ENCODE measurements around the gene RDH16. TPM values are rescaled to one million over a fixed set of nuclear protein-coding genes. Genes with fewer than 3 reads are reported as not detected.
"Not testable (repeated sequence)": the region's sequence is repeated elsewhere in the genome, so short reads cannot be mapped to it uniquely, and the experiment has no call there.

Gene RDH16
- total RNA-seq, 4 donors from 2014 or later, result 0.22 to 1.3 TPM; not detected in 2

DNA sequence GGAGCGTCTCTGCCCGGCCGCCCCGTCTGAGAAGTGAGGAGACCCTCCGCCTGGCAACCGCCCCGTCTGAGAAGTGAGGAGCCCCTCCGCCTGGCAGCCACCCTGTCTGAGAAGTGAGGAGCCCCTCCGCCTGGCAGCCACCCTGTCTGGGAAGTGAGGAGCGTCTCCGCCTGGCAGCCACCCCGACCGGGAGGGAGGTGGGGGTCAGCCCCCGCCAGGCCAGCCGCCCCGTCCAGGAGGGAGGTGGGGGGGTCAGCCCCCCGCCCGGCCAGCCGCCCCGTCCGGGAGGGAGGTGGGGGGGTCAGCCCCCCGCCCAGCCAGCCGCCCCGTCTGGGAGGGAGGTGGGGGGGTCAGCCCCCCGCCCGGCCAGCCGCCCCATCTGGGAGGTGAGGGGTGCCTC lies 6.1 kb upstream of the RDH16 start:
- DNase-seq; intact Hi-C loops (cut with DNase I); H3K36me3 ChIP-seq; H3K9me3 ChIP-seq; H3K27ac ChIP-seq; H3K4me3 ChIP-seq (replicated peaks in 1 of 3); H3K27me3 ChIP-seq; H3K4me1 ChIP-seq: not testable (repeated sequence)
- WGBS, 2 donors, result no CpG with 5 or more reads among the region's 27 CpGs

DNA sequence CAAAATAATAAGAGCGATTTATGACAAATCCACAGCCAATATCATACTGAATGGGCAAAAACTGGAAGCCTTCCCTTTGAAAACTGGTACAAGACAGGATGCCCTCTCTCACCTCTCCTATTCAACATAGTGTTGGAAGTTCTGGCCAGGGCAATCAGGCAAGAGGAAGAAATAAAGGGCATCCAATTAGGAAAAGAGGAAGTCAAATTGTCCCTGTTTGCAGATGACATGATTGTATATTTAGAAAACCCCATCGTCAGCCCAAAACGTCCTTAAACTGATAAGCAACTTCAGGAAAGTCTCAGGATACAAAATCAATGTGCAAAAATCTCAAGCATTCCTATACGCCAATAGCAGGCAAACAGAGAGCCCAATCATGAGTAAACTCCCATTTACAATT lies 4.8 kb upstream of the RDH16 start:
- intact Hi-C loops (cut with DNase I); H3K9me3 ChIP-seq; H3K36me3 ChIP-seq; H3K4me1 ChIP-seq; H3K4me3 ChIP-seq (replicated peaks in 1 of 3); H3K27ac ChIP-seq; DNase-seq; H3K27me3 ChIP-seq: not testable (repeated sequence)
- WGBS, 2 donors, result 67 to 77% methylated on average over 4 of the region's 4 CpGs

DNA sequence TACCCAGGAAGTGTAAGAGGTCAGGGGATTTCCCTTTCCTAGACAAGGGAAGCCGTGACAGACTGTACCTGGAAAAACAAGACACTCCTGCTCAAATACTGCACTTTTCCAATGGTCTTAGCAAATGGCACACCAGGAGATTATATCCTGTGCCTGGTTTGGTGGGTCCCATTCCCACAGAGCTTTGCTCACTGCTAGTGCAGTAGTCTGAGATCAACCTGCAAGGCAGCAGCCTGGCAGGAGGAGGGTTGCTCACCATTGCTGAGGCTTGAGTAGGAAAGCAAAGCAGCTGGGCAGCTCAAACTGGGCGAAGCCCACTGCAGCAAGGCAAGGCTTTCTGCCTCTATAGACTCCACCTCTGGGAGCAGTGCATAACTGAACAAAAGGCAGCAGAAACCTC lies 1.0 kb upstream of the RDH16 start:
- H3K36me3 ChIP-seq, result no peaks in the 10 kb centered on the region
- DNase-seq, result no peak
- H3K4me1 ChIP-seq, result no peaks in the 10 kb centered on the region
- H3K9me3 ChIP-seq, result no peaks in the 10 kb centered on the region
- intact Hi-C loops (cut with DNase I), result no loop called here
- H3K27ac ChIP-seq, result no peak overlapping the region
- TF ChIP-seq, protein P1, sequence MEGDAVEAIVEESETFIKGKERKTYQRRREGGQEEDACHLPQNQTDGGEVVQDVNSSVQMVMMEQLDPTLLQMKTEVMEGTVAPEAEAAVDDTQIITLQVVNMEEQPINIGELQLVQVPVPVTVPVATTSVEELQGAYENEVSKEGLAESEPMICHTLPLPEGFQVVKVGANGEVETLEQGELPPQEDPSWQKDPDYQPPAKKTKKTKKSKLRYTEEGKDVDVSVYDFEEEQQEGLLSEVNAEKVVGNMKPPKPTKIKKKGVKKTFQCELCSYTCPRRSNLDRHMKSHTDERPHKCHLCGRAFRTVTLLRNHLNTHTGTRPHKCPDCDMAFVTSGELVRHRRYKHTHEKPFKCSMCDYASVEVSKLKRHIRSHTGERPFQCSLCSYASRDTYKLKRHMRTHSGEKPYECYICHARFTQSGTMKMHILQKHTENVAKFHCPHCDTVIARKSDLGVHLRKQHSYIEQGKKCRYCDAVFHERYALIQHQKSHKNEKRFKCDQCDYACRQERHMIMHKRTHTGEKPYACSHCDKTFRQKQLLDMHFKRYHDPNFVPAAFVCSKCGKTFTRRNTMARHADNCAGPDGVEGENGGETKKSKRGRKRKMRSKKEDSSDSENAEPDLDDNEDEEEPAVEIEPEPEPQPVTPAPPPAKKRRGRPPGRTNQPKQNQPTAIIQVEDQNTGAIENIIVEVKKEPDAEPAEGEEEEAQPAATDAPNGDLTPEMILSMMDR (IDR thresholded peaks at IDR 0.05), result no peak
- no peak for TF ChIP-seq POLR2A (IDR thresholded peaks at IDR 0.05)
- H3K27me3 ChIP-seq, result no peaks in the 10 kb centered on the region
- WGBS, 2 donors, result 70 to 96% methylated on average over 2 of the region's 2 CpGs
- no peak overlapping the region for H3K4me3 ChIP-seq (replicated peaks in 1 of 3)

DNA sequence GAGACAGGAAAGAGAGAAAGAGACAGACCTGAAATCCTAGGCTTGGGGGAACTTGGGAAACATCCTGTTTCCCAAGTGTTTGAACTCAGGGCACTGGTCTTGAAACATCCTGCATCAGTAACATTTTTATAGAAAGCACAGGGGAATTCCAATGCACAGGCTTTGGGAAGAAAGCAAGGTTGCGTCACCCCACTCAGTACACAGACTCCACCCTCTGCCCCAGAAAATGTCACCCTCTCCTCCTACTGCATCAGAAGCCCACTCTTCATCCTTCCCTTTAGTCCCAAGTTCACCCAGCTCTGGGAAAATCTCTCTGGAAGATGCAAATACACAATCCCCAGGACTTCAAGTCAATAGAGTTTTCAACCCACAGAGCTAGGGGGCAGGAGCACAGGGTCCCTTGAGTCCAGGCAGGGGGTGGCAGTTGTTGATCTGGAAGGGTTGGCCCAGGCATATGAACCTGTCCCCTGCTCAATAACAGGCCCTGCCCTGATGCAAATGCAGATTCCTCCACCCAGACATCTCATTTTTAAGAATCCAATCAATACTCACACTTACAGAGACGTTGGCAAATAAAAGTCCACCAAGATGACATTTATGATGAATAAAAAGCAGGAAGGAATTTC lies 1.7 kb downstream of the RDH16 start:
- no peaks in the 10 kb centered on the region for H3K9me3 ChIP-seq
- intact Hi-C loops (cut with DNase I), result no loop called here
- TF ChIP-seq POLR2A (IDR thresholded peaks at IDR 0.05), result no peak
- TF ChIP-seq, protein P1 (IDR thresholded peaks at IDR 0.05), result no peak
- H3K36me3 ChIP-seq, result no peaks in the 10 kb centered on the region
- no peak for DNase-seq
- 74 to 81% methylated on average over 2 of the region's 2 CpGs for WGBS, 2 donors
- no peaks in the 10 kb centered on the region for H3K4me1 ChIP-seq
- H3K27me3 ChIP-seq, result no peaks in the 10 kb centered on the region
- H3K4me3 ChIP-seq (replicated peaks in 1 of 3), result no peak overlapping the region
- no peak overlapping the region for H3K27ac ChIP-seq

- intact Hi-C loops (cut with DNase I), result no loop called here
- Histone ChIP-seq H3K36me3 (no peaks in the 10 kb centered on the region), H3K4me1 (no peaks in the 10 kb centered on the region), H3K9me3 (no peaks in the 10 kb centered on the region), H3K27ac (no peak overlapping the region), H3K27me3 (no peaks in the 10 kb centered on the region), H3K4me3 (replicated peaks in 1 of 3) (no peak overlapping the region)
- DNase-seq, result no peak
- no peak for TF ChIP-seq POLR2A (IDR thresholded peaks at IDR 0.05)
- TF ChIP-seq, protein P1 (IDR thresholded peaks at IDR 0.05), result no peak
- WGBS, 2 donors, result 89 to 93% methylated on average over 3 to 6 of the region's 6 CpGs
These were observed 2.5 kb downstream of the RDH16 start for GRCh38 chr12:56954958-56955355.

- intact Hi-C loops (cut with DNase I), result no loop called here
- Histone ChIP-seq H3K27ac (no peak overlapping the region), H3K9me3 (no peaks in the 10 kb centered on the region), H3K27me3 (no peaks in the 10 kb centered on the region), H3K4me3 (replicated peaks in 1 of 3) (no peak overlapping the region), H3K36me3 (no peaks in the 10 kb centered on the region), H3K4me1 (no peaks in the 10 kb centered on the region)
- DNase-seq, result no peak
- TF ChIP-seq, protein P1 (IDR thresholded peaks at IDR 0.05), result no peak
- TF ChIP-seq POLR2A (IDR thresholded peaks at IDR 0.05), result no peak
- 94 to 95% methylated on average over 4 to 6 of the region's 6 CpGs for WGBS, 2 donors
These were observed 3.1 kb downstream of the RDH16 start for GRCh38 chr12:56954057-56954957.
